Hepatocyte (in vitro differentiated cells): ENCODE data around the gene PRKCZ.

Source experiments
- CTCF ChIP-seq: fragments of 200-600 bp; sonication (generic); IDR thresholded peaks from 2 replicates; pipeline ENCODE4 v1.5.1; 2016; ENCODE audit warnings: antibody characterized with exemption, mild to moderate bottlenecking; ENCODE audit not compliant: poor library complexity
- EZH2 ChIP-seq: fragments of 200-600 bp; sonication (generic); IDR thresholded peaks from 2 replicates; pipeline ENCODE4 v1.6.1; 2016; ENCODE audit warnings: antibody characterized with exemption, mild to moderate bottlenecking, borderline replicate concordance
- EZH2phosphoT487 ChIP-seq: fragments of 200-600 bp; sonication (generic); IDR thresholded peaks from one replicate; pipeline ENCODE4 v1.6.1; 2018; ENCODE audit warnings: antibody characterized with exemption, mild to moderate bottlenecking, low read depth, moderate library complexity; ENCODE audit not compliant: unreplicated experiment, severe bottlenecking

GRCh38 chr1:2061065-2061778, 11.0 kb downstream of the PRKCZ start:
- TF ChIP-seq EZH2 (no peak), CTCF (no peak), EZH2phosphoT487 (no peak)
